Trophoblast cell (in vitro differentiated cells and primary cell): Measurements from ENCODE around the gene MUSK.

Source experiments
- DNase-seq, 2 donors: peaks; one replicate each; pipeline ENCODE4 v3.0.0-alpha.2; 2016
- H2AFZ ChIP-seq: 2 replicates; pipeline ENCODE4 v1.6.1; 2013; ENCODE audit warnings: low read length, moderate library complexity, mild to moderate bottlenecking; ENCODE audit not compliant: insufficient read depth, poor library complexity
- H2AK5ac ChIP-seq: 2 replicates; pipeline ENCODE4 v1.6.1; 2013; ENCODE audit warnings: mild to moderate bottlenecking, low read length
- H2BK120ac ChIP-seq: 2 replicates; pipeline ENCODE4 v1.6.1; 2013; ENCODE audit warnings: low read length, mild to moderate bottlenecking, moderate library complexity; ENCODE audit not compliant: insufficient read depth, poor library complexity
- H2BK12ac ChIP-seq: 2 replicates; pipeline ENCODE4 v1.6.1; 2013; ENCODE audit warnings: mild to moderate bottlenecking, low read length, moderate library complexity
- H2BK5ac ChIP-seq: 2 replicates; pipeline ENCODE4 v1.6.1; 2013; ENCODE audit warnings: low read length, low read depth, moderate library complexity, mild to moderate bottlenecking; ENCODE audit not compliant: poor library complexity
- H3K14ac ChIP-seq: 2 replicates; pipeline ENCODE4 v1.6.1; 2013; ENCODE audit warnings: mild to moderate bottlenecking, low read length
- H3K18ac ChIP-seq: 2 replicates; pipeline ENCODE4 v1.6.1; 2013; ENCODE audit warnings: mild to moderate bottlenecking, low read length
- H3K23ac ChIP-seq: 2 replicates; pipeline ENCODE4 v1.6.1; 2013; ENCODE audit warnings: low read length
- H3K27ac ChIP-seq: 2 replicates; pipeline ENCODE4 v1.5.1; 2013; ENCODE audit warnings: low read depth, mild to moderate bottlenecking, inconsistent platforms, low read length, moderate library complexity
- H3K27me3 ChIP-seq: 2 replicates; pipeline ENCODE4 v1.6.1; 2013; ENCODE audit warnings: inconsistent platforms, mild to moderate bottlenecking, low read length, moderate library complexity; ENCODE audit not compliant: insufficient read depth
- H3K36me3 ChIP-seq, 2 experiments: 1 replicate in 1 of 2; 2 replicates in 1 of 2; pipeline ENCODE4 v1.6.1; 2013; ENCODE audit warnings: low read length in 2 of 2, mild to moderate bottlenecking in 2 of 2, moderate library complexity in 1 of 2; ENCODE audit not compliant: insufficient read depth in 2 of 2, control insufficient read depth in 1 of 2
- H3K4ac ChIP-seq: 2 replicates; pipeline ENCODE4 v1.6.1; 2013; ENCODE audit warnings: low read depth, mild to moderate bottlenecking, low read length, moderate library complexity
- H3K4me1 ChIP-seq, 2 experiments: 1 replicate in 1 of 2; 2 replicates in 1 of 2; pipeline ENCODE4 v1.6.1; 2013; ENCODE audit warnings: low read length in 2 of 2, mild to moderate bottlenecking in 2 of 2, moderate library complexity in 1 of 2; ENCODE audit not compliant: insufficient read depth in 2 of 2, control insufficient read depth in 1 of 2
- H3K4me2 ChIP-seq: 2 replicates; pipeline ENCODE4 v1.6.1; 2013; ENCODE audit warnings: inconsistent platforms, mild to moderate bottlenecking, low read length, moderate library complexity
- H3K4me3 ChIP-seq: 2 replicates; pipeline ENCODE4 v1.5.1; 2013; ENCODE audit warnings: mild to moderate bottlenecking, low read depth, low read length, inconsistent platforms
- H3K79me1 ChIP-seq: one replicate; pipeline ENCODE4 v1.6.1; 2013; ENCODE audit warnings: low read length
- H3K79me2 ChIP-seq: 2 replicates; pipeline ENCODE4 v1.6.1; 2013; ENCODE audit warnings: low read length, mild to moderate bottlenecking; ENCODE audit not compliant: control insufficient read depth, insufficient read depth, poor library complexity
- H3K9ac ChIP-seq: 2 replicates; pipeline ENCODE4 v1.6.1; 2013; ENCODE audit warnings: mild to moderate bottlenecking, low read length
- H3K9me3 ChIP-seq: 2 replicates; pipeline ENCODE4 v1.6.1; 2013; ENCODE audit warnings: low read depth, mild to moderate bottlenecking, control low read depth, inconsistent platforms, low read length; ENCODE audit not compliant: insufficient read depth
- H4K12ac ChIP-seq: 2 replicates; pipeline ENCODE4 v1.6.1; 2013; ENCODE audit warnings: low read depth, mild to moderate bottlenecking, low read length, moderate library complexity
- H4K8ac ChIP-seq: 2 replicates; pipeline ENCODE4 v1.6.1; 2013; ENCODE audit warnings: low read depth, mild to moderate bottlenecking, low read length, moderate library complexity
- H4K91ac ChIP-seq: one replicate; pipeline ENCODE4 v1.6.1; 2013; ENCODE audit warnings: low read depth, mild to moderate bottlenecking, low read length, moderate library complexity
- WGBS: extraction: QIAGEN DNeasy Blood & Tissue Kit; methylation state at CpG from one replicate; pipeline ENCODE4 v1.1.7; 2013; ENCODE audit warnings: missing lambda C conversion rate; ENCODE audit not compliant: insufficient read length, insufficient coverage; ENCODE audit errors: extremely low coverage; 5-methylcytosine and 5-hydroxymethylcytosine counted together

Gene MUSK

DNA sequence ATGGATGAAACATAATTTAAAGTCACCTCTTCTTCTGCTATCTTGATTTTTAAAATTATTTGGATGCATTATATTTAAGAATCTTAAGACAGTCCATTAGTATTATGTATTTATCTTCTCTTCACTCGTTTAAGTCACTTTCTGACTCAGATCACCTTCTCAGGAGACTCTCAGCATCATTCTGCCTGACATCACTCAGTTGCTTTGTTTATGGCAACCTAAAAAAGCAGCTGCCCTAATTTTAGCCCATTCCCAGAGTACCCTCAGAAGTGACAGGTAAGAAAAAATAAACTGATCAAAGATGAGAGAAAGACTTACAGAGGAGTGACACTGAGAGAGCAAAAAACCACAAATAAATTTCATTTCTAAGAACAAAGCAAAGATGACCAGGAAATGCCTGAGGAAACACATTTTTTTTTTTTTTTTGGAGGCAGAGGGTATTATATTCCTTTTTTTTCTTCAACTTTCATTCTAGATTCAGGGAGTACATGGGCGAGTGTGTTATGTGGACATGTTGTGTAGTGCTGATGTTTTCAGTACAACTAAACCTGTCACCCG is 140.5 kb downstream of the MUSK start:
- Histone ChIP-seq H2BK120ac (no peak overlapping the region), H3K9me3 (no peaks in the 10 kb centered on the region), H4K91ac (no peak overlapping the region), H3K27ac (no peak overlapping the region), H3K4ac (no peak overlapping the region), H2AK5ac (no peak overlapping the region), H3K4me2 (no peak overlapping the region), H4K12ac (no peak overlapping the region), H4K8ac (no peak overlapping the region), H3K4me3 (no peak overlapping the region), H3K4me1 (no peaks in the 10 kb centered on the region), H2BK12ac (no peak overlapping the region), H3K79me2 (no peaks in the 10 kb centered on the region), H3K9ac (no peak overlapping the region), H3K36me3 (no peaks in the 10 kb centered on the region), H3K18ac (no peak overlapping the region), H3K23ac (no peak overlapping the region), H3K79me1 (no peaks in the 10 kb centered on the region), H2BK5ac (no peak overlapping the region), H3K27me3 (no peaks in the 10 kb centered on the region), H3K14ac (no peak overlapping the region), H2AFZ (no peak overlapping the region)
- DNase-seq: no peak
- WGBS: no CpG with 5 or more reads among the region's 3 CpGs

DNA sequence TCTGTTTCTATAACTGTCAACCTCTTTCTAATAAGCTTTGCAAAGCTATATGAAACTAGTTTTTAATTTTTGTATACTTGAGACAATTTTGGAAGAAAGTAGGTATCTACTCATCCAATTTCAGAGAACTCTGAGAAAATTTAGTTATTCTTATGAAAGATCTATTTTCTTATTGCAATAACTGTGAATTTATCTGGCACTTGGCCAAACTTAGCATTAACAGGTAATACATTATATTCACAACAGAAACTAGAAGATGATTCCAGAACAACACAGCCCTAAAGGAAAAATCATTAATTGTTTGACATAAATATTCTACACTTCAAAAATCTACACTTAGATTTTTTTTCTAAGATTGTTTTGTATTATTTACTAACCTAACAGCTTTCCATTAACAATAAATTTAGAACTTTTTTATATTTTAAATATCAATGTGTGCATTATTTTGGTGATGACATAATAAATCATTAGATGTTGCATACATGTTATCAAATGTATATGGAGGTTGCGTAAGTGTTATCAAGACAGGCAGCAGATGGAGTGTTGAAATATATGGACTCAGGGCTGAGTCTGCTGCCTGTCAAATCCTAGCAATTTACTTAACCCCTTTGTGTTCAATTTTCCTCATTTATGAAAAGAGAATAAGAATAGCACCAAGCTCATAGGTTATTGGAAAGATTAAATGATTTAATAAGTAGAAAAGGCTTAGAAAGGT is 141.8 kb downstream of the MUSK start:
- no peak overlapping the region for H2AFZ ChIP-seq
- no peaks in the 10 kb centered on the region for H3K36me3 ChIP-seq
- H3K4ac ChIP-seq: no peak overlapping the region
- H3K4me3 ChIP-seq: no peak overlapping the region
- H4K8ac ChIP-seq: no peak overlapping the region
- no peaks in the 10 kb centered on the region for H3K27me3 ChIP-seq
- no peaks in the 10 kb centered on the region for H3K79me1 ChIP-seq
- H3K79me2 ChIP-seq: no peaks in the 10 kb centered on the region
- no peak overlapping the region for H4K91ac ChIP-seq
- H3K18ac ChIP-seq: no peak overlapping the region
- H2BK120ac ChIP-seq: no peak overlapping the region
- WGBS: no CpG with 5 or more reads among the region's 1 CpG
- H3K9ac ChIP-seq: no peak overlapping the region
- H3K4me1 ChIP-seq: peaks cover 0 to 2% of the 10 kb centered on the region in 2 experiments
- no peak overlapping the region for H3K14ac ChIP-seq
- no peak for DNase-seq
- no peaks in the 10 kb centered on the region for H3K9me3 ChIP-seq
- no peak overlapping the region for H2AK5ac ChIP-seq
- no peak overlapping the region for H3K27ac ChIP-seq
- no peak overlapping the region for H3K23ac ChIP-seq
- no peak overlapping the region for H2BK12ac ChIP-seq
- no peak overlapping the region for H3K4me2 ChIP-seq
- no peak overlapping the region for H2BK5ac ChIP-seq
- H4K12ac ChIP-seq: no peak overlapping the region

DNA sequence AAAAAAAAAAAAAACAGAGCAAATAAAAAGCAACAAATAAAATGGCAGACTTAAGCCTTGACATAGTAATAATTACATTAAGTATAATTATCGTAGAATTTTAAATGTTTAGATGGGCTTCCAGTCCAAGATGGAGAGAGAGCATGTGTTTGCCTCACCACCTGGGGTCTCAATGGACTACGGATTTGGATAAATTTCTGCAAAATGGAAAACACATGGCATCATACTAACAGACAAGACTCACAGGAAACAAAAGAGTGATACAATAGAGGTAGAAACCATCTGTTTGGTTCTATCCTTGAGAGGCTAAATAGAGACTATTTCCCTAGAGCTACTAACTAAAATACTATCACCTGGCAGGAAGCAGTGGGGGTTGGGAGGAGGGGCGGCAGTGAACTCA is 144.3 kb downstream of the MUSK start:
- Histone ChIP-seq H3K27ac (no peak overlapping the region), H3K4ac (no peak overlapping the region), H3K79me1 (no peaks in the 10 kb centered on the region), H4K91ac (no peak overlapping the region), H3K9ac (no peak overlapping the region), H3K4me3 (no peak overlapping the region), H2AFZ (no peak overlapping the region), H2AK5ac (no peak overlapping the region), H3K18ac (no peak overlapping the region), H2BK120ac (no peak overlapping the region), H4K12ac (no peak overlapping the region), H3K36me3 (no peaks in the 10 kb centered on the region), H2BK5ac (no peak overlapping the region), H3K4me2 (no peak overlapping the region), H4K8ac (no peak overlapping the region), H3K14ac (no peak overlapping the region), H3K4me1 (peaks cover 0 to 2% of the 10 kb centered on the region in 2 experiments), H3K79me2 (no peaks in the 10 kb centered on the region), H3K9me3 (no peaks in the 10 kb centered on the region), H2BK12ac (no peak overlapping the region), H3K27me3 (no peaks in the 10 kb centered on the region), H3K23ac (no peak overlapping the region)
- no CpG with 5 or more reads among the region's 3 CpGs for WGBS
- DNase-seq: no peak

DNA sequence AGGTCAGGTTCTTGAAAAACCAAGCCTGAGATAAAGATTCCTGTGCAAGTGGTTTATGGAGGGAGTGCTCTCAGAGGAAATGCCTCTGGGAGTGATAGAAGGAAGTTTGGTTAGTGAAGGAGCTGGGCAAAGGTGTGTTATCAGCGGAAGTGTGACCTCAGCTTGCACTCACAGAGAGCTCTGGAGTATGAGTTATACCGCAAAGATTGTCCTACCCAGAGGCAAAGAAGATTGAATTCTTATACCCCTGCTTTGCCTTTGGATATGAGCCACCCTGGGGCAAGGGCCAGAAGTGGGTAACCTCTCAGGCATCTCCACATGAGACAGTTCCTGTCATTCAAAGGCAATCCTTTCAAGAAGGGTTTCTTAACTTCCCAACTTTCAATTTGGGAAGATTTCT is 145.6 kb downstream of the MUSK start:
- no peak overlapping the region for H3K27ac ChIP-seq
- H2AK5ac ChIP-seq: no peak overlapping the region
- H3K4me3 ChIP-seq: no peak overlapping the region
- no peak overlapping the region for H2BK120ac ChIP-seq
- no peak overlapping the region for H4K91ac ChIP-seq
- H4K12ac ChIP-seq: no peak overlapping the region
- no peaks in the 10 kb centered on the region for H3K9me3 ChIP-seq
- H3K14ac ChIP-seq: no peak overlapping the region
- H3K36me3 ChIP-seq: no peaks in the 10 kb centered on the region
- H4K8ac ChIP-seq: no peak overlapping the region
- no CpG with 5 or more reads among the region's 2 CpGs for WGBS
- H3K27me3 ChIP-seq: no peaks in the 10 kb centered on the region
- no peak overlapping the region for H2AFZ ChIP-seq
- H3K4me2 ChIP-seq: no peak overlapping the region
- H3K23ac ChIP-seq: no peak overlapping the region
- peaks cover 0 to 2% of the 10 kb centered on the region in 2 experiments for H3K4me1 ChIP-seq
- H3K79me1 ChIP-seq: no peaks in the 10 kb centered on the region
- H3K9ac ChIP-seq: no peak overlapping the region
- H3K79me2 ChIP-seq: no peaks in the 10 kb centered on the region
- H2BK12ac ChIP-seq: no peak overlapping the region
- no peak overlapping the region for H3K4ac ChIP-seq
- DNase-seq: peak; percentile 47 to 57
- no peak overlapping the region for H3K18ac ChIP-seq
- no peak overlapping the region for H2BK5ac ChIP-seq
